HEK293T (cell line): ENCODE results near the gene TRIM44.

ENCODE experiments used
- CTCF ChIA-PET: fragments of 350-600 bp; formaldehyde crosslinking; extraction: SDS; loops from one replicate; lab custom pipeline; 2021; ENCODE audit warnings: antibody characterized with exemption, inconsistent platforms; lab: Yijun Ruan, JAX
- POLR2A ChIA-PET: fragments of 350-600 bp; formaldehyde crosslinking; extraction: SDS; loops from one replicate; lab custom pipeline; 2020; ENCODE audit warnings: antibody characterized with exemption, inconsistent platforms; lab: Yijun Ruan, JAX
- DNase-seq: peaks from one replicate; pipeline ENCODE4 v3.0.0; 2012; ENCODE audit warnings: mixed read lengths; ENCODE audit errors: extremely low spot score
- ARNT ChIP-seq: fragments of 450-650 bp; IDR thresholded peaks from 2 replicates; pipeline ENCODE4 v1.6.1; 2017; ENCODE audit warnings: mild to moderate bottlenecking
- BHLHE40 ChIP-seq: fragments of 450-650 bp; IDR thresholded peaks from 2 replicates; pipeline ENCODE4 v1.6.1; 2016; ENCODE audit warnings: mild to moderate bottlenecking, moderate library complexity, borderline replicate concordance
- CTBP1 ChIP-seq: fragments of 450-650 bp; IDR thresholded peaks from 2 replicates; pipeline ENCODE4 v1.6.1; 2016; ENCODE audit warnings: borderline replicate concordance
- ELF4 ChIP-seq: fragments of 450-650 bp; IDR thresholded peaks from 2 replicates; pipeline ENCODE4 v1.6.1; 2017; ENCODE audit warnings: antibody characterized with exemption
- FOXA1 ChIP-seq: fragments of 450-650 bp; IDR thresholded peaks from 2 replicates; pipeline ENCODE4 v1.6.1; 2016; ENCODE audit warnings: mild to moderate bottlenecking
- FOXK2 ChIP-seq: fragments of 450-650 bp; IDR thresholded peaks from 2 replicates; pipeline ENCODE4 v1.6.1; 2016; ENCODE audit warnings: mild to moderate bottlenecking
- FOXM1 ChIP-seq: fragments of 450-650 bp; IDR thresholded peaks from 2 replicates; pipeline ENCODE4 v1.6.1; 2017; ENCODE audit warnings: mild to moderate bottlenecking, borderline replicate concordance
- HDGF ChIP-seq: fragments of 450-650 bp; IDR thresholded peaks from 2 replicates; pipeline ENCODE4 v1.6.1; 2017; ENCODE audit warnings: antibody characterized with exemption, borderline replicate concordance
- L3MBTL2 ChIP-seq: fragments of 450-650 bp; conservative IDR thresholded peaks from 2 replicates; pipeline ENCODE4 v1.6.1; 2016; ENCODE audit warnings: mild to moderate bottlenecking
- LEF1 ChIP-seq: fragments of 450-650 bp; IDR thresholded peaks from 2 replicates; pipeline ENCODE4 v1.6.1; 2017; ENCODE audit warnings: mild to moderate bottlenecking, borderline replicate concordance
- NFRKB ChIP-seq: fragments of 450-650 bp; IDR thresholded peaks from 2 replicates; pipeline ENCODE4 v1.6.1; 2016; ENCODE audit warnings: mild to moderate bottlenecking, moderate library complexity
- PKNOX1 ChIP-seq: fragments of 450-650 bp; IDR thresholded peaks from 2 replicates; pipeline ENCODE4 v1.6.1; 2016
- SP1 ChIP-seq: fragments of 450-650 bp; IDR thresholded peaks from 2 replicates; pipeline ENCODE4 v1.6.1; 2017
- SUZ12 ChIP-seq: fragments of 450-650 bp; IDR thresholded peaks from 2 replicates; pipeline ENCODE4 v1.6.1; 2016; ENCODE audit warnings: mild to moderate bottlenecking
- TARDBP ChIP-seq: fragments of 450-650 bp; IDR thresholded peaks from 2 replicates; pipeline ENCODE4 v1.6.1; 2016
- ZNF384 ChIP-seq: fragments of 450-650 bp; IDR thresholded peaks from 2 replicates; pipeline ENCODE4 v1.6.1; 2016

The TRIM44 gene

GRCh38 chr11:35717043-35717442, 54.5 kb downstream of the TRIM44 start:
- ChIA-PET CTCF (interaction anchor here (1.4 kb wide), 1 partner anchor 105 kb away, joined by 4 read pairs; no protein-coding TSS in a partner anchor), POLR2A (no interaction called here)
- TF ChIP-seq HDGF (no peak), ARNT (no peak), PKNOX1 (no peak), LEF1 (no peak), TARDBP (no peak), NFRKB (no peak)
- no peak for DNase-seq

GRCh38 chr11:35717520-35717919, 54.9 kb downstream of the TRIM44 start:
- no peak for TF ChIP-seq TARDBP
- TF ChIP-seq HDGF: no peak
- no peak for TF ChIP-seq SUZ12
- no peak for TF ChIP-seq FOXK2
- no peak for TF ChIP-seq SP1
- TF ChIP-seq PKNOX1: no peak
- TF ChIP-seq L3MBTL2: no peak
- no peak for TF ChIP-seq ZNF384
- no peak for TF ChIP-seq CTBP1
- TF ChIP-seq FOXA1: no peak
- no peak for TF ChIP-seq BHLHE40
- TF ChIP-seq NFRKB: no peak
- no peak for TF ChIP-seq ARNT
- TF ChIP-seq FOXM1: no peak
- TF ChIP-seq LEF1: no peak
- no peak for TF ChIP-seq ELF4
- POLR2A ChIA-PET: no interaction called here
- CTCF ChIA-PET: interaction anchor here (1.4 kb wide), 1 partner anchor 104 kb away, joined by 4 read pairs; no protein-coding TSS in a partner anchor
- no peak for DNase-seq

GRCh38 chr11:35721651-35722282, 59.2 kb downstream of the TRIM44 start:
- no peak for DNase-seq
- ChIA-PET CTCF (no interaction called here), POLR2A (no interaction called here)
- TF ChIP-seq SP1: no peak
- no peak for TF ChIP-seq ELF4
- no peak for TF ChIP-seq FOXK2
- no peak for TF ChIP-seq L3MBTL2
- no peak for TF ChIP-seq NFRKB
- no peak for TF ChIP-seq SUZ12
- TF ChIP-seq PKNOX1: no peak
- no peak for TF ChIP-seq FOXM1
- TF ChIP-seq LEF1: no peak
- no peak for TF ChIP-seq FOXA1
- TF ChIP-seq BHLHE40: no peak
- TF ChIP-seq ARNT: no peak
- no peak for TF ChIP-seq TARDBP
- TF ChIP-seq HDGF: no peak
- no peak for TF ChIP-seq ZNF384
- TF ChIP-seq CTBP1: no peak

GRCh38 chr11:35722641-35723040, 60.1 kb downstream of the TRIM44 start:
- CTCF ChIA-PET: no interaction called here
- POLR2A ChIA-PET: no interaction called here
- no peak for TF ChIP-seq FOXM1
- TF ChIP-seq NFRKB: no peak
- TF ChIP-seq SP1: no peak
- no peak for TF ChIP-seq LEF1
- no peak for TF ChIP-seq BHLHE40
- no peak for TF ChIP-seq L3MBTL2
- no peak for TF ChIP-seq TARDBP
- no peak for TF ChIP-seq SUZ12
- no peak for TF ChIP-seq FOXA1
- TF ChIP-seq ARNT: no peak
- no peak for TF ChIP-seq ZNF384
- TF ChIP-seq CTBP1: no peak
- TF ChIP-seq FOXK2: no peak
- no peak for DNase-seq

- no peak for TF ChIP-seq LEF1
- TF ChIP-seq ELF4: no peak
- TF ChIP-seq L3MBTL2: no peak
- TF ChIP-seq ARNT: no peak
- no peak for TF ChIP-seq SUZ12
- TF ChIP-seq ZNF384: no peak
- TF ChIP-seq BHLHE40: no peak
- no peak for TF ChIP-seq FOXA1
- no peak for TF ChIP-seq HDGF
- no peak for TF ChIP-seq NFRKB
- TF ChIP-seq FOXK2: no peak
- TF ChIP-seq SP1: no peak
- TF ChIP-seq FOXM1: no peak
- TF ChIP-seq PKNOX1: no peak
- TF ChIP-seq CTBP1: no peak
- no peak for TF ChIP-seq TARDBP
- CTCF ChIA-PET: no interaction called here
- DNase-seq: no peak
- POLR2A ChIA-PET: no interaction called here
These were observed 60.9 kb downstream of the TRIM44 start for GRCh38 chr11:35723493-35723892.
